ENCODE results near the gene LRRC7.

The LRRC7 gene

DNA sequence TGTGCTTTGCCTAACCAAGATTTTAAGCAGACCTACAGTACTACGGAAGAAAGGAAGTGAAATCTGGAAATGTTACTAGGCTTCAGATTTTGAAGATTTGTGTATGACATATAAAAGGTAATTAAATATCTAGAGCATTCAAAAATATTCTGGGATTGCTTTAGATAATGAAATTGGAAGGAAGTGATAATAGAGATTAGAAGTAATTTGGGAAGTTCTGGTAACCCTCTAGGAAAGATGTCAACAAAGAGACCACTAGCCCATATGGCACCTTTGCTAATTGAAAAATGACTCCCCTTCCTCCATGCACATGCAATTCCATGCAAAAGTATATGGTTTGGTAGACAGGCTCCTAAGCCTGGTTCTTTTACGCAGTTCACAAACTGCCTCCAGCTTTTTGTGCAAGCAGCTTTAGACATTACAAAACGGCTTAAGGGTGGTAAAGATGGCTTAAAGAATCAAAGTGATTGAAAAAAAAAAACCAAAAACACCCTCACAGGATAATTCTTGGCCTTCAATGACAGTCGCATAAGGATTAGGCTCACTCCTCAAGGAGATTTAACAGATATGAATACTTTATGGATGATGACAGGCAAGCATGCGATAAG lies 81.8 kb downstream of the LRRC7 start:
- H3K9ac ChIP-seq, result no peak overlapping the region
- no peak overlapping the region for H3K4me3 ChIP-seq
- H3K9me3 ChIP-seq, result no peaks in the 10 kb centered on the region
- H4K20me1 ChIP-seq, result no peaks in the 10 kb centered on the region
- no peak overlapping the region for H3K4me2 ChIP-seq
- H3K27ac ChIP-seq, result no peak overlapping the region
- H3K4me1 ChIP-seq, result no peaks in the 10 kb centered on the region
- H3K36me3 ChIP-seq, result no peaks in the 10 kb centered on the region
- TF ChIP-seq Cebpa-rat (IDR thresholded peaks at IDR 0.05), result no peak
- no peaks in the 10 kb centered on the region for H3K27me3 ChIP-seq

DNA sequence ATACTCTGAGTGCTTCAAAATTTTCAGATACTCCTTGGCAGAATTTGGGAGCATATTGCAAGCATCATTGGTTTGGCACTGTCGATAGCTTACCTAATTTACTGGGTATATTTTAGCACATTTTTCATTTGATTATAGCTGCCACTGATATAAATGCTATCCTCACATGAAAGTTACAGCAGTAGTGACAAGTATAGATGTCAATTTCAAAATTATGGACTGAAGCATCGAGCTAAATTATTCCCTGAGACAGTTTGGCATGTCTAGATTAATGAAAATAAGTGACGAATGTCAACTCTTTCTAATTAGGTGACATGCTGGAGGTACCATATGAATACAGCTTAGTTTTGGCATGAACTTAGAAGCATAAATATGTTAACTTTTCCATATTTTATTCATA lies 83.1 kb downstream of the LRRC7 start:
- Histone ChIP-seq H3K4me1 (no peaks in the 10 kb centered on the region), H3K9ac (no peak overlapping the region), H3K4me3 (no peak overlapping the region), H3K36me3 (no peaks in the 10 kb centered on the region), H3K27ac (no peak overlapping the region), H4K20me1 (no peaks in the 10 kb centered on the region), H3K27me3 (no peaks in the 10 kb centered on the region), H3K9me3 (no peaks in the 10 kb centered on the region), H3K4me2 (no peak overlapping the region)
- TF ChIP-seq Cebpa-rat (IDR thresholded peaks at IDR 0.05), result no peak

DNA sequence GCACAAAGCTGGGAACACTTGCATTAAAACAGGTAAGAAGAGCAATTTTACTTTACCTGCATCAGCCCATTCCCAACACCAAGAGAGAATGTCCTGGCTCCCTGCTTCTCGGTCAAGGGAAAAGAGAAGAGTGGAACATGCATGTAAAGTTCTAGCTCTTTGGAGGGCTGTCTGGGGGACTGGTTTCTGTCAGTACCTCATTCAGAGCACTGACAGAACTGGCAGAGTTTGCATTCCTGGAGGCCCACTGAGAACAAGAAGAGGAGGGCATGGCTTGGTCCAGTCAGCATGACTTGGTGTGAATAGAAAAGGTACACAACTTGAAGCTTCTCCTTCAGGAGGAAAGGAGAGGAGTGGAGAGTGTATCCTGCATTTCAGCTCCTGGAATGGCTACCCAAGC lies 83.9 kb downstream of the LRRC7 start:
- H3K9ac ChIP-seq, result no peak overlapping the region
- H3K9me3 ChIP-seq, result no peaks in the 10 kb centered on the region
- H3K4me1 ChIP-seq, result no peaks in the 10 kb centered on the region
- no peak for TF ChIP-seq Cebpa-rat (IDR thresholded peaks at IDR 0.05)
- no peaks in the 10 kb centered on the region for H3K27me3 ChIP-seq
- H3K36me3 ChIP-seq, result no peaks in the 10 kb centered on the region
- no peak overlapping the region for H3K27ac ChIP-seq
- H4K20me1 ChIP-seq, result no peaks in the 10 kb centered on the region
- no peak overlapping the region for H3K4me3 ChIP-seq
- no peak overlapping the region for H3K4me2 ChIP-seq

DNA sequence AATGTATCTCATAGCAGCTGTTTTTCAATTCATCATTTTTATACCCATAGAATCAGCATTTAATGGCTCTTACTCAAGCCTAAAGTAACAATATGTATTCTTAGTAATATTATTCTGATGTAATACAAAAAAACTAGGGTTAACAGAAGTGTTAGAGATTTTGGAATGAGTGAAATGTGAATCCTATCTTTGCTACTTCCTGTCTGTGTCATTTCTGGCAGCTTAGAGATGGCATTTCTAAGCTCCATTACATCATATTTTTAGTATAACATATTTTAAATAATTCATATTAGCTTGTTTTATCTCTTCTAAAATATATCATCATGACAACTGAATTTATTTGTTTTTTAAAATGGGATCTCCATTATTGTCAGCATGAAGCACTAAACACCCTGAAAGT lies 90.2 kb downstream of the LRRC7 start:
- Histone ChIP-seq H3K4me3 (no peak overlapping the region), H4K20me1 (no peaks in the 10 kb centered on the region), H3K9ac (no peak overlapping the region), H3K27me3 (no peaks in the 10 kb centered on the region), H3K36me3 (no peaks in the 10 kb centered on the region), H3K27ac (no peak overlapping the region), H3K4me1 (no peaks in the 10 kb centered on the region), H3K9me3 (no peaks in the 10 kb centered on the region), H3K4me2 (no peak overlapping the region)
- TF ChIP-seq Cebpa-rat (IDR thresholded peaks at IDR 0.05), result no peak

DNA sequence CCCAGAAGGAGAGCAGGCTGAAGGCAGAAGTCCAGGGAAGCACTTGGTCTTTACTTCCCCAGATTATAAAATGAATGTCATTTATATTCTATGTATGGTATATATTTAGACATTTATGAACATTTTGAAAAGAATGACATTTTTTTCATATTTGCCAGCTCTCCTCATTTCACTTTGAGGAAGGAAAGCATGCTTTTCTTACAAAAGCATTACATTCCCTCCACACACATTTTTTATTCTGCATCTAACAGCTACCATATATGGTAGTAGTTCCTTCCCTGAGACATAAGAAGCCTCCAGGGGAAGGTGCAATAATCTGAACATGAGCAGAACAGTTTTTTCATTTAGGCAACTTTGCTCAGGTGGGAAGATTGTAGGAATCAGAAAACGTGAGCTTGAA lies 94.0 kb downstream of the LRRC7 start:
- Histone ChIP-seq H3K4me2 (no peak overlapping the region), H3K4me1 (no peaks in the 10 kb centered on the region), H3K27me3 (no peaks in the 10 kb centered on the region), H3K9me3 (no peaks in the 10 kb centered on the region), H3K9ac (no peak overlapping the region), H3K4me3 (no peak overlapping the region), H4K20me1 (no peaks in the 10 kb centered on the region), H3K27ac (no peak overlapping the region), H3K36me3 (no peaks in the 10 kb centered on the region)
- TF ChIP-seq Cebpa-rat (IDR thresholded peaks at IDR 0.05), result no peak

DNA sequence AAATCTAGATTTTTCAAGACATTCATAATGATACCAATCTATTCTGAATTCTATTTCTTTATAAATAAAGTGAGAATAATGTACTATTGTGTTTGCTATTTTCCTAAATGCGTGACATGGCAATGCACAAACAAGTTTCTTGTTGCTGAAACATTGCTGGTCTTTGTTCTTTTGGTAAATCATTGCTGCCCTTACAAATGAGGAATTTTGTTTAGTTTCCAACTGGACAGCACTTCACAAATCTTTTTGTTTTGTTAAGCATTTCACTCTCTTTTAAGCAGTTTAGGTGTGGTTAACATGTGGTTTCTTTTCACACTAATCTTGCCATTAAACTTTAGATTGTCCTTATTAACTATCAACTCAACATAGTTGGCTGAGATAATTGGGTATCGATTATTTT lies 94.6 kb downstream of the LRRC7 start:
- Histone ChIP-seq H4K20me1 (no peaks in the 10 kb centered on the region), H3K27ac (no peak overlapping the region), H3K4me3 (no peak overlapping the region), H3K4me2 (no peak overlapping the region), H3K9ac (no peak overlapping the region), H3K9me3 (no peaks in the 10 kb centered on the region), H3K4me1 (no peaks in the 10 kb centered on the region), H3K27me3 (no peaks in the 10 kb centered on the region), H3K36me3 (no peaks in the 10 kb centered on the region)
- no peak for TF ChIP-seq Cebpa-rat (IDR thresholded peaks at IDR 0.05)

DNA sequence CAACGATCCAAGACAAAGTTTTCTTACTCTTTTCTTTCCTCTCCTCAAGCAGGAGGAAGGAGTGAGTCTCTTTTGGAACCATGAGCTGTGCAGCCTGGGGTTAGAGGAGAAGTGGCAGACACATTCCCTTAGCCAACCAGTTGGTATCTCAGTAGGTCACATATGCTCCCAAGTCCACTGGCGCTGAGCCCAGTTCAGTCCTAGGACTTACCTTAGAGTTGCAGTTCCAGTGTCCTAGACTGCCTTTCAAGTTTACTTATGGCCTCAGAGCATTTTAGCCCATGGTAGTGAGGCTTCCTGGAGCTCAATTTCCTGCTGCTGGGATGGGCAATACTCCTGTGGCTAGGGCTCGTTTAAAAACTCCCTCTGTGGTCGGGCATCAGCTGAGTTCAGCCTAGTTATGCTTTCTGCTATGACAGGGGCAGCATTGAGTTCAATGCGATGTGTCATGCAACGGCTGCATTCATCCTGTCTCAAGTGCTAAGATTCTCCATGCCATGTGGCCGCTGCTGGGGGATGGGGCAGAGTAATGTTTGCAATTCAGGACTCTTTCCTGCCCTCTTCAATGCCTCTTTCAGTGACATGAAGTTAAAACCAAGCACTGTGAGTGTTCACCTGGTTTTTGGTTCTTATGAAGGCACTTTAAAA lies 103.8 kb downstream of the LRRC7 start:
- Histone ChIP-seq H3K27me3 (no peaks in the 10 kb centered on the region), H3K4me3 (no peak overlapping the region), H3K9ac (no peak overlapping the region), H3K27ac (no peak overlapping the region), H3K4me2 (no peak overlapping the region), H3K4me1 (no peaks in the 10 kb centered on the region), H3K9me3 (no peaks in the 10 kb centered on the region), H4K20me1 (no peaks in the 10 kb centered on the region), H3K36me3 (no peaks in the 10 kb centered on the region)
- no peak for TF ChIP-seq Cebpa-rat (IDR thresholded peaks at IDR 0.05)

DNA sequence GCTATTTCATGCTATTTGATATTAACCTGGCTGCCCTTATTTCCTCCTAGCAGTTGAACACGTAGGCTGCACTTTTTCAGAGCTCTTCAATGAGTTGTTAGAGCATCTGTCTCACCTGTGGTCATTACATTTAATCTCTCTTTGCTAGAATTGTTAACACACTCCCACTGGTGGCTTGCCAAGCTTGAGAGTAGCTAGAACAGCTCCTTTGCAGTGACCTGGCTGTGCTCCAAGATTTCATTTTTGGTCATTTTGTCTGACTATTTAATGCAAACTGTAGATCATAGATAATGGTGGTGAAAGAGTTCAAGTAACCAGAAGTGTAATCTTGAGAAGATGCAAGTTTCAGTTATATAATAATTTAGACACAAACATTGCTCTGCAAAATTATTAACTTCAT lies 105.6 kb downstream of the LRRC7 start:
- Histone ChIP-seq H3K9me3 (no peaks in the 10 kb centered on the region), H3K9ac (no peak overlapping the region), H3K4me3 (no peak overlapping the region), H3K27ac (no peak overlapping the region), H3K4me2 (no peak overlapping the region), H3K4me1 (no peaks in the 10 kb centered on the region), H3K36me3 (no peaks in the 10 kb centered on the region), H4K20me1 (no peaks in the 10 kb centered on the region), H3K27me3 (no peaks in the 10 kb centered on the region)
- TF ChIP-seq Cebpa-rat (IDR thresholded peaks at IDR 0.05), result no peak

DNA sequence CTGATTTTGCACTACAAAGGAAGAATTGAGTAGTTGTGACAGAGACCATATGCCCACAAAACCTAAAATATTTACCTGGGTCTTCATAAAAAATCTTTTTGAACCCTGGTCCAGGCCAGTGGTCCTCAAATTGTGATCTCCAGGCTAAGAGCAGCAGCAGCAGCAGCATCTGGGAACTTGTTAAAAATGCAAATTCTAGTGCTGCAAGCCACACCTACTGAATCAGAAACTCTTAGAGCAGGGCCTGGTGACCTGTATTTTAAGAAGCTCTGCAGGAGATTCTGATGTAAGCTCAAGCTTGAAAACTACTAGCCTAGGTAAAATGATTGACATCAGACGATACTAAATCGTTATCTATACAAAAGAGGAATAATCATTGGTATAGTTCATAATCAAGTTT lies 112.2 kb downstream of the LRRC7 start:
- no peaks in the 10 kb centered on the region for H3K36me3 ChIP-seq
- H3K9me3 ChIP-seq, result no peaks in the 10 kb centered on the region
- TF ChIP-seq Cebpa-rat (IDR thresholded peaks at IDR 0.05), result no peak
- H3K4me1 ChIP-seq, result no peaks in the 10 kb centered on the region
- H3K27me3 ChIP-seq, result no peaks in the 10 kb centered on the region
- H3K27ac ChIP-seq, result no peak overlapping the region
- H3K4me3 ChIP-seq, result no peak overlapping the region
- H3K9ac ChIP-seq, result no peak overlapping the region
- no peaks in the 10 kb centered on the region for H4K20me1 ChIP-seq
- H3K4me2 ChIP-seq, result no peak overlapping the region

DNA sequence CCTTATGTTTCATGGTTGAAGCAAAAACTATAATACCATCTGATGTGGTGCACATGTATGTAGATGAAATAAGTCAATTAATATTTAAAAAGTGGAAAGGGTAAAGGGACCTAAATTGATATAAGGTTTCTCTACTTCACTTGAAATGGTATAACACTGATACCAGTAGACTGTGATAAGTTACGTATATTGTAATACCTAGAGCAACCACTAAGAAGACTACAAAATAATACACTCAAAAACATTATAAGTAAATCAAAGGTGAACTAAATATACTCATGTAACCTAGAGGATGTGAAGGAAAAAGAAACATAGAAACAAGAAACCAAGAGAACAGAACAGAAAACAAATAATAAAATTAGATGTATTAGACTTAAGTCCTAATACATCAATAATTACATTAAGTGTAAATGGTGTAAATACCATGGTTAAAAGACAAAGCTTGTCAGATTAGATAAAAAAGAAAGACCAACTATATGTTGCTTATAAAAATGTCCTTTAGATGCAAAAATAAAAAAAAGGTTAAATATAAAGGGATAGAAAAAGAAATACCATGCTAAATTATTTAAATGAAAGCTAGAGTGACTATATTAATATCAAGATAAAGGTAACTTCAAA lies 118.8 kb downstream of the LRRC7 start:
- H3K4me1 ChIP-seq, result no peaks in the 10 kb centered on the region
- no peak overlapping the region for H3K4me2 ChIP-seq
- H3K4me3 ChIP-seq, result no peak overlapping the region
- no peak overlapping the region for H3K9ac ChIP-seq
- no peaks in the 10 kb centered on the region for H4K20me1 ChIP-seq
- H3K36me3 ChIP-seq, result no peaks in the 10 kb centered on the region
- no peaks in the 10 kb centered on the region for H3K27me3 ChIP-seq
- H3K9me3 ChIP-seq, result no peaks in the 10 kb centered on the region
- no peak for TF ChIP-seq Cebpa-rat (IDR thresholded peaks at IDR 0.05)
- H3K27ac ChIP-seq, result no peak overlapping the region
